Activated CD8-positive, alpha-beta T cell treated with anti-CD3 and anti-CD28 coated beads, Interleukin-2, amount 10 ng/mL, durations not matched to agents 7 days and 5 days (primary cell): Measurements from ENCODE around the gene THTPA. TPM values are rescaled to one million over a fixed set of nuclear protein-coding genes. Genes with fewer than 3 reads are reported as not detected.
A peak's percentile ranks its signal among the peaks of the same experiment; 100 is the strongest.

ENCODE experiments used
- ATAC-seq: fragments of 150-1000 bp; cut with Tn5 transposase; one replicate; pipeline ENCODE4 v1.10.0; 2021; ENCODE audit warnings: moderate library complexity
- CTCF ChIA-PET: fragments of 350-600 bp; sonication (Branson Sonifier 250); formaldehyde crosslinking; loops from one replicate; lab custom pipeline; 2021; ENCODE audit warnings: antibody characterized with exemption; lab: Charles Lee
- POLR2A ChIA-PET: fragments of 350-600 bp; sonication (Branson Sonifier 250); formaldehyde crosslinking; loops from one replicate; lab custom pipeline; 2021; ENCODE audit warnings: antibody characterized with exemption; lab: Charles Lee
- DNase-seq: peaks from one replicate; pipeline ENCODE4 v3.0.0-alpha.2; 2020
- H3K27ac Mint-ChIP-seq: one replicate; pipeline ENCODE4 v1.8.0; 2021; ENCODE audit warnings: mild to moderate bottlenecking, mixed read lengths
- H3K27me3 Mint-ChIP-seq: one replicate; pipeline ENCODE4 v1.8.0; 2021; ENCODE audit warnings: low read depth, mixed read lengths
- H3K36me3 Mint-ChIP-seq: one replicate; pipeline ENCODE4 v1.8.0; 2021; ENCODE audit warnings: low read depth, mixed read lengths
- H3K4me1 Mint-ChIP-seq: one replicate; pipeline ENCODE4 v1.8.0; 2021; ENCODE audit warnings: low read depth, mixed read lengths
- H3K4me3 Mint-ChIP-seq: one replicate; pipeline ENCODE4 v1.8.0; 2021; ENCODE audit warnings: mild to moderate bottlenecking, mixed read lengths
- H3K9me3 Mint-ChIP-seq: one replicate; pipeline ENCODE4 v1.8.0; 2022; ENCODE audit warnings: mixed read lengths; ENCODE audit not compliant: insufficient read depth
- total RNA-seq, 2 experiments: library from RNA; stranded (reverse); gene quantifications; one replicate each; pipeline ENCODE4 v1.2.3, GENCODE V29; 2021

THTPA gene
- total RNA-seq, 2 experiments from 2014 or later: 7.3 to 9.8 TPM

- Mint-ChIP-seq H3K4me1 (peaks cover 49% of the 10 kb centered on the region), H3K4me3 (no peak overlapping the region), H3K36me3 (peaks cover 60% of the 10 kb centered on the region), H3K27me3 (no peaks in the 10 kb centered on the region), H3K9me3 (no peaks in the 10 kb centered on the region), H3K27ac (no peak overlapping the region)
- ChIA-PET POLR2A (interaction anchor here (0.5 kb wide), 1 partner anchor 15 kb away, joined by 3 read pairs; no protein-coding TSS in a partner anchor), CTCF (interaction anchor here (2.9 kb wide), 1 partner anchor 87 kb away, joined by 15 read pairs; no protein-coding TSS in a partner anchor)
- no peak for ATAC-seq
- DNase-seq: no peak
These were observed 8.8 kb downstream of the THTPA start for GRCh38 chr14:23564876-23565275.

- peaks cover 49% of the 10 kb centered on the region for H3K4me1 Mint-ChIP-seq
- no peak for ATAC-seq
- CTCF ChIA-PET: interaction anchor here (1.8 to 2.9 kb wide), 2 partner anchors 88 to 91 kb away, joined by 4 to 15 read pairs; no protein-coding TSS in a partner anchor
- H3K4me3 Mint-ChIP-seq: peak overlapping the region; percentile 18
- peaks cover 56% of the 10 kb centered on the region for H3K36me3 Mint-ChIP-seq
- POLR2A ChIA-PET: interaction anchor here (3.4 kb wide), 1 partner anchor 8 kb away, joined by 13 read pairs; no protein-coding TSS in a partner anchor
- no peaks in the 10 kb centered on the region for H3K27me3 Mint-ChIP-seq
- no peaks in the 10 kb centered on the region for H3K9me3 Mint-ChIP-seq
- DNase-seq: no peak
- no peak overlapping the region for H3K27ac Mint-ChIP-seq
These were observed 9.6 kb downstream of the THTPA start for GRCh38 chr14:23565626-23566025.

GRCh38 chr14:23566112-23566777 is 10.2 kb downstream of the THTPA start:
- ChIA-PET CTCF (interaction anchor here (1.8 to 3.2 kb wide), 3 partner anchors 7 to 92 kb away, joined by 4 to 20 read pairs (median 15); no protein-coding TSS in a partner anchor), POLR2A (interaction anchor here (0.7 to 3.4 kb wide), 3 partner anchors 9 to 34 kb away, joined by 3 to 13 read pairs (median 12); no protein-coding TSS in a partner anchor)
- Mint-ChIP-seq H3K4me3 (peak overlapping the region; percentile 100), H3K27ac (peak overlapping the region; percentile 99), H3K4me1 (peaks cover 46% of the 10 kb centered on the region), H3K27me3 (no peaks in the 10 kb centered on the region), H3K36me3 (peaks cover 50% of the 10 kb centered on the region), H3K9me3 (no peaks in the 10 kb centered on the region)
- DNase-seq (no peak), ATAC-seq (no peak)

GRCh38 chr14:23566778-23567185 is 10.7 kb downstream of the THTPA start:
- H3K27me3 Mint-ChIP-seq: peaks cover under 1% of the 10 kb centered on the region
- ChIA-PET CTCF (interaction anchor here (0.9 to 3.2 kb wide), 7 partner anchors 8 to 92 kb away, joined by 3 to 20 read pairs (median 5); partner anchors contain the start of gene ZFHX2), POLR2A (interaction anchor here (0.7 to 3.4 kb wide), 4 partner anchors 9 to 88 kb away, joined by 3 to 13 read pairs (median 10); no protein-coding TSS in a partner anchor)
- peak overlapping the region; percentile 99 for H3K27ac Mint-ChIP-seq
- H3K36me3 Mint-ChIP-seq: peaks cover 45% of the 10 kb centered on the region
- ATAC-seq (no peak), DNase-seq (no peak)
- H3K9me3 Mint-ChIP-seq: no peaks in the 10 kb centered on the region
- peaks cover 44% of the 10 kb centered on the region for H3K4me1 Mint-ChIP-seq
- peak overlapping the region; percentile 100 for H3K4me3 Mint-ChIP-seq

- Mint-ChIP-seq H3K27ac (peak within 1 kb of the TSS; percentile 99), H3K4me3 (peak within 1 kb of the TSS; percentile 100)
- ATAC-seq: peak; percentile 97
These were observed 11.3 kb downstream of the THTPA start, which contains the start of gene AP1G2 for GRCh38 chr14:23567186-23568020. AP1G2 (minus strand) TSS chr14:23567791; CDS start chr14:23567314, 477 bp downstream.

GRCh38 chr14:23568021-23568599 is 12.0 kb downstream of the THTPA start:
- H3K27me3 Mint-ChIP-seq: peaks cover 10% of the 10 kb centered on the region
- POLR2A ChIA-PET: interaction anchor here (1.3 to 3.4 kb wide), 3 partner anchors 10 to 90 kb away, joined by 7 to 13 read pairs (median 12); no protein-coding TSS in a partner anchor
- H3K27ac Mint-ChIP-seq: peak overlapping the region; percentile 99
- ATAC-seq (no peak), DNase-seq (no peak)
- H3K4me1 Mint-ChIP-seq: peaks cover 53% of the 10 kb centered on the region
- peak overlapping the region; percentile 100 for H3K4me3 Mint-ChIP-seq
- no peaks in the 10 kb centered on the region for H3K9me3 Mint-ChIP-seq
- CTCF ChIA-PET: interaction anchor here (0.7 to 3.2 kb wide), 8 partner anchors 9 to 362 kb away, joined by 3 to 20 read pairs (median 4); partner anchors contain the start of genes PABPN1 and ZFHX2
- H3K36me3 Mint-ChIP-seq: peaks cover 34% of the 10 kb centered on the region

More at GRCh38 chr14:23567186-23568020, 11.3 kb downstream of the THTPA start, which contains the start of gene AP1G2:
- H3K9me3 Mint-ChIP-seq: no peaks in the 10 kb centered on the region
- DNase-seq: peak; percentile 92
- POLR2A ChIA-PET: interaction anchor here (0.7 to 3.4 kb wide), 4 partner anchors 10 to 89 kb away, joined by 3 to 13 read pairs (median 10); no protein-coding TSS in a partner anchor
- H3K36me3 Mint-ChIP-seq: peaks cover 39% of the 10 kb centered on the region
- peaks cover 50% of the 10 kb centered on the region for H3K4me1 Mint-ChIP-seq
- CTCF ChIA-PET: interaction anchor here (0.9 to 3.2 kb wide), 7 partner anchors 8 to 93 kb away, joined by 3 to 20 read pairs (median 5); partner anchors contain the start of gene ZFHX2
- H3K27me3 Mint-ChIP-seq: peaks cover 5% of the 10 kb centered on the region

GRCh38 chr14:23568600-23569331 is 12.7 kb downstream of the THTPA start:
- CTCF ChIA-PET: interaction anchor here (0.7 to 3.2 kb wide), 6 partner anchors 8 to 362 kb away, joined by 3 to 20 read pairs (median 3); partner anchors contain the start of gene PABPN1
- POLR2A ChIA-PET: interaction anchor here (2.5 to 3.4 kb wide), 2 partner anchors 11 to 14 kb away, joined by 12 to 13 read pairs; no protein-coding TSS in a partner anchor
- ATAC-seq (no peak), DNase-seq (no peak)
- Mint-ChIP-seq H3K36me3 (peaks cover 30% of the 10 kb centered on the region), H3K9me3 (no peaks in the 10 kb centered on the region), H3K27ac (peak overlapping the region; percentile 99), H3K27me3 (peaks cover 12% of the 10 kb centered on the region), H3K4me1 (peaks cover 53% of the 10 kb centered on the region), H3K4me3 (peak overlapping the region; percentile 100)

- Mint-ChIP-seq H3K36me3 (peaks cover 23% of the 10 kb centered on the region), H3K27me3 (peaks cover 13% of the 10 kb centered on the region), H3K4me3 (no peak overlapping the region), H3K9me3 (no peaks in the 10 kb centered on the region), H3K4me1 (peaks cover 52% of the 10 kb centered on the region), H3K27ac (peak overlapping the region; percentile 46)
- ChIA-PET POLR2A (no interaction called here), CTCF (interaction anchor here (0.6 to 3.2 kb wide), 6 partner anchors 9 to 248 kb away, joined by 3 to 20 read pairs (median 3); partner anchors contain the start of gene PABPN1)
- ATAC-seq (no peak), DNase-seq (no peak)
These were observed 13.5 kb downstream of the THTPA start for GRCh38 chr14:23569443-23570151.

GRCh38 chr14:23570806-23571483 is 14.9 kb downstream of the THTPA start:
- no peak overlapping the region for H3K27ac Mint-ChIP-seq
- ATAC-seq (no peak), DNase-seq (no peak)
- ChIA-PET POLR2A (interaction anchor here (0.7 kb wide), 1 partner anchor 365 kb away, joined by 3 read pairs; no protein-coding TSS in a partner anchor), CTCF (interaction anchor here (1.5 kb wide), 1 partner anchor 11 kb away, joined by 5 read pairs; no protein-coding TSS in a partner anchor)
- peaks cover 11% of the 10 kb centered on the region for H3K36me3 Mint-ChIP-seq
- H3K4me1 Mint-ChIP-seq: peaks cover 49% of the 10 kb centered on the region
- peaks cover 23% of the 10 kb centered on the region for H3K27me3 Mint-ChIP-seq
- H3K9me3 Mint-ChIP-seq: no peaks in the 10 kb centered on the region
- no peak overlapping the region for H3K4me3 Mint-ChIP-seq
